G401 (cell line): Measurements from ENCODE around the gene PTPN13. TPM values are rescaled to one million over a fixed set of nuclear protein-coding genes. Genes with fewer than 3 reads are reported as not detected.

Experiments used
- DNase-seq: peaks from one replicate; pipeline ENCODE4 v3.0.0-alpha.2; 2015; ENCODE audit warnings: low spot score
- in situ Hi-C: cut with HindIII; loops from 2 replicates; pipeline ENCODE4 v1.10.0; 2016; ENCODE audit warnings: low sequenced_read_pairs, mixed read lengths
- total RNA-seq: library from RNA; depleted of rRNA; stranded (reverse); fragments of >200 nt; shearing (Covaris generic); gene quantifications from 2 replicates; pipeline ENCODE4 v1.2.3, GENCODE V29; 2014

PTPN13 gene
- total RNA-seq, 1 experiment from 2014 or later: 0.51 TPM

- in situ Hi-C loops: no loop called here
- no peak for DNase-seq
Observed at GRCh38 chr4:86587381-86588140, 6.6 kb upstream of the PTPN13 start.

GRCh38 chr4:86592553-86593249 is 1.4 kb upstream of the PTPN13 start:
- in situ Hi-C loops: no loop called here
- DNase-seq: no peak

DNA sequence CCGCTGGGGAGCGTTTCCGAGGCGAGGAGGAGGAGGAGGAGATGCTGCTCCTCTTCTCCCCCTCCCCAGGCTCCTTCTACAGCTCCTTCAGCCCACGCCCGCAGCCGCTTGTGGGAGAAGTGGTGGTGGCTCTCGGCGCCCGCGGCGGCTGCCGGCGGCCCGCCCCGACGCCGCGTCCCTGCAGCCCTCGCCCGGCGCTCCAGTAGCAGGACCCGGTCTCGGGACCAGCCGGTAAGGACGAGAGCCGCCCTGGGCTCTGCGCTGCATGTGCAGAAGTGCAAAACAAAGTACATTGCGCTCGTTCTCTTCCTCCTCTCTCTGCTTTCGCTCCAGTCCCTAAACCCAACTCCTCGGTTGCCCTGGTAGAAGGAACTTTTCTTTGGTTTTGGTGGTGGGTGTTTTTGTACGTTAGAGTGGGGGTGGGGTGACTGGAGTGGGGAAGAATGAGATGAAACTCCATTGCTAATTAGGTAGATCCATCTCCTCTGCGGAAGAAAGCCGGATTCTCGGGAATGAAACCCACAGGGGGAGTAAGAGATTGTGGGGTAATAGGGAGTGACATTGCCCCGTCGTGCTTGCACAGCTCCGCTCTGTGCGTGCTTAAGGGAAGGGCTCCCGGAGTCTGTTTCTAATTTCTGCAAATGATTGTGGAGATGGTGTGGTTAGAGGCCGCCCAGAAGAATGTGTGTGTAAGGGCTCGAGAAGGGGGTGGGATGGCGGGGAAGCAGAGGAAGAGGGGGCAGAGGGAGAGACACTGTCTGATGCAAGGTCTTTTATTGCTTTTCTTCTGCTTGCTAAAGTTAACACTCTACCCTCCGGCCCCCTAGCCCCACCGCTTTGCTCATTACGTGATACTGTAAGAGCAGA is 677 bp downstream of the PTPN13 start:
- in situ Hi-C loops: no loop called here
- DNase-seq: no peak

DNA sequence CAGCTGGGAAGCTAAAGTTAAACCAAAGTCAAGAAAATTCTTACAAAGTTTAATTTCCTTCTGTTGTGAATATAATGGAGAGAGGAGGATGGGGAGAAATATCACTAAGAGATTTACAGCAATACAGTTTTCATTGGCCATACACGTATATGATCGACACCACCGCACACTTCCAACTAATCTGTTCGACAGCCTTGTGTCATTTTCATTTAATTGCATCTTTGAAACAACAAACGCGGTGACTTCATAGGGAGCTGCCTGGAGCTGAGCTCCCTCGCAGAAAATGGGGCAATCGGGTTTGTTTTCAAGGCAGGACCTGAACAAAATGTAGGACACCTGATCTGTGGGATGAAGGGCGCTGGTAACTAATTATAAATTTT is 1.3 kb downstream of the PTPN13 start:
- no peak for DNase-seq
- in situ Hi-C loops: no loop called here

GRCh38 chr4:86596807-86597206 is 2.7 kb downstream of the PTPN13 start:
- in situ Hi-C loops: no loop called here

DNA sequence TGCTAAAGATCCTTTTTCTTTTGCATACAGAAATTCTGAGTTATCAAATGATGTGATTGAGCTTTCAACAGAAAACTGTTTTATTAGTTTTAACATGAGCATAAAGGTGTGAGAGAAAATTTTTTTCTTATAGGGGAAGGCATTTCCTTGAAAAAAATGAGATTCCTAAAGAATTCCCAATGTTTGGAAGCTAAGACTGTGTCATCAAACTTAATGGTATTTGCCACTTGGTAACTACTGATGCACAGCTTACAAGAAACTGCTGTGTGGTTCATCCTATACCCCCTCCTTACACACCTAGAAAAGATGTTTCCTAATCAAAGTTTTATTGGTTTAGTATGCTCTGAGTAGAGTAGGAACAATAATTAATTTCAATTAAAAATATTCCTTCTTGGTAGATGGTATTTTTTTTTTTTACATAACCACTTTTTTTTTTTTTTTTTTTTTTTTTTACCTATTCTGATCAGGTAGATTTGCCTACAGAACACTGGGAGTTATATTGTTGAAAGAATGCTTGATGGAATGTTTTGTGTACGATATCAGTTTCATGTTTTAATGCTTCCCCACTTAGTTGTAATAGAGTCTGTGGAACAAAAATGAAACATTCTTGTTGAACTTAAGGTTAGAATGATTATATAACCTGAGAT is 6.0 kb downstream of the PTPN13 start:
- in situ Hi-C loops: no loop called here
- no peak for DNase-seq

More at GRCh38 chr4:86596807-86597206, 2.7 kb downstream of the PTPN13 start:
- no peak for DNase-seq

DNA sequence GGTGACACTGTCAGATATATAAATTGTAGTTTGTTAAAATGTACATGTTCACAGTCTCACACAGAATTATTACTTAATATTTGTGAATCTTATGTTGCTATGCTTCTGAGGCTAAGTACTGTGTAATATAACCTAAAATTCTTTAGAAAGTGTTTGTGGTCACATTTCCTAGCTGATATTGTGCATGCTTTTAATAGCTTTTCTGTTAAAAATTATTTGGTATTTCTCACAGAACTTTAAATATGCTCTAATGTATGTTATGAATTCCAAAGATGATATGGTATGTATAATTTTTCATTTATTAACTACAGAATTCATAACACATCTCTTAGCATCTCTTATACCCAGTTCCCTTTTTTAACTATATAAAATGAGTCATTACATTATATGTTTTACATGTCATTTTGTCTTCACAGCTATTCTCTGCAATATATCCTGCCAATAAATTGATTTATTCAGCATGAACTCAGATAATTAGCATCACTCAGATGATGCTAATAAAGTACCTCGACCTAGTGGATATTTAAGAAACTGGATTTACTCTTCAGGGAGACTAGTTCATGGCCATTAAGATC is 9.3 kb downstream of the PTPN13 start:
- in situ Hi-C loops: no loop called here
- no peak for DNase-seq

- DNase-seq: no peak
- in situ Hi-C loops: no loop called here
Observed at GRCh38 chr4:86606809-86607208, 12.7 kb downstream of the PTPN13 start.

GRCh38 chr4:86608757-86609375 is 14.8 kb downstream of the PTPN13 start:
- DNase-seq: no peak
- in situ Hi-C loops: no loop called here

GRCh38 chr4:86611757-86612156 is 17.6 kb downstream of the PTPN13 start:
- in situ Hi-C loops: no loop called here
- no peak for DNase-seq

DNA sequence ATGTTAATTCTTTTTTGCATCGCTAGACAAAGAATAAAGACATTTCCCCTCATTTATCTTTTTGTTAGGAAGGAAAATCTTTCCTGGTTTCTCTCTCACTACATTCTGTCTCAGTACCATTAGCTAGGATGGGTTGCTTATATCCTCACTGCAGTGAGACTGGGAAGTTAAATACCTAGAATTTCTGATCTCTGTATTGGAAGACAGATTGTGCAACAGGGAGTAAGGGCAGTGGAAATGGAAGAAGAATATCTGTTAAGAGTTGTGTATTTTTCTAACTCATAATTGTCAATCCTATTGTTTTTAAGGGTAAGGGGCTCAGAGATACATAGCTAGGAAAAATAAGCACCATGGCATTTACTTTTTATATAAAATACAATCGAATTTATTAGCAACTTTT is 19.6 kb downstream of the PTPN13 start:
- in situ Hi-C loops: no loop called here

GRCh38 chr4:86614865-86615264 is 20.8 kb downstream of the PTPN13 start:
- in situ Hi-C loops: no loop called here
- DNase-seq: no peak

More for the DNA sequence above, 19.6 kb downstream of the PTPN13 start:
- no peak for DNase-seq

- no peak for DNase-seq
- in situ Hi-C loops: no loop called here
Observed at GRCh38 chr4:86615501-86615900, 21.4 kb downstream of the PTPN13 start.

GRCh38 chr4:86619656-86620055 is 25.5 kb downstream of the PTPN13 start:
- in situ Hi-C loops: no loop called here
- no peak for DNase-seq

DNA sequence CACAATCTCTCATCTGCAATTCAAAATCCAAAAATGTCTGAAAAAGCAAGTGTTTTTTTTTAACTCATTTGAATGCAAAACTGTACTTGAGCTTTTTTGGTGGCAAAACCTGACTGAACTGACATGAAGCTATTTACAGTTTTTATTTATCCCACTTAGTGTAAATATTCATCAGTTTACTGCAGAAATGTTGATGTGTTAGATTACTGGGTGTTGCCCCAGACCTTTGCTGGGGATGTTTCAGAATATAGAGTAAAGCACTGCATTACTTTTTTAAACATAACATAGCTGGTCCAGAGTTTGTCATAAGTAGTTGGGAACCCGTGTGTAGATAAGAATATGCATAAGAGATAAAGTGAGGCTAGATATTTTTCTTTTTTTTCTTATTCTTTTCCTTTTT is 27.3 kb downstream of the PTPN13 start:
- DNase-seq: no peak
- in situ Hi-C loops: no loop called here

DNA sequence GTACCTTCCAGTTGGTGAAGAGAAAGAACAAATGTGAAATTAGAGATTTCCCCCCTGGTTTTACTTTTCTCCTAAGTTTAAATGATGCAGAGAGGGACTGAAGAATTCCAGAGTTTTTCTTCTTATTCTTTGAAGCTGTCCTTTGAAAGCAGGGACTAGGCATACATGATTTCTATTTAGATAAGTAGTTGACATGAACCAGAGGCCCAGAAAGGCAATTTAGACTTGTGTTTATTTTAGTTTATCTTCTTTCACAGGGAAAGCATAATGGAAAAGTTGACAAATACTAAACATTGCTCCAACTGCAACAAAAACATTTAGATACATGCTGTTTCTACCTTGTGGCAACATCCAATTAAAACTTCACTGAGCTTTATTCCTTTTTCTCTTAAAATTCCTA is 32.0 kb downstream of the PTPN13 start:
- in situ Hi-C loops: no loop called here
- no peak for DNase-seq

DNA sequence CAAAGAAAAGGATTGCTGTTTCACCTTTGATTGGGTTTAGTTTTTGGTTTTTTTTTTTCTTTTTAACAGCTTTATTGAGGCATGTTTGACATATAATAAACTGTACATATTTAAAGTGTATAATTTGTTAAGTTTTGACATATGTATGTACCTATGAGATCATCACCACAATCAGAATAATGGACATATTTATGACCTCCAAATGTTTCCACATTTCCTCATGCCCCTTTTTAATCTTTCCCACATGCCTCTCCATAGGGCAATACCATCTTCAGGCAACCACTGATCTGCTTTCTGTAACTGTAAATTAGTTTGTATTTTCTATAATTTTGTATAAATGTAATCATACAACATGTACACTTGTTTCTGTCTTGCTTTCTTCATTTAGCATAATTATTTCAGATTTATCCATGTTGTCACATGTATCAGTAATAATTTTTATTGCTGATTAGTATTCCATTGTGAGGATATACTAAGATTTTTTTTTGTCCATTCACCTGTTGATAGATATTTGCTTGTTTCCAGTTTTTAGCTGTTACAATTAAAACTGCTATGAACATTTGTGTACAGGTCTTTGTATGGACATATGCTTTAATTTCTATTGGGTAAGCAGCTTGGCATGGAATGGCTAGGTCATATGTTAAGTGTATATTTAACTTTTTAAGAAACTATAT is 33.5 kb downstream of the PTPN13 start:
- in situ Hi-C loops: no loop called here
- no peak for DNase-seq

DNA sequence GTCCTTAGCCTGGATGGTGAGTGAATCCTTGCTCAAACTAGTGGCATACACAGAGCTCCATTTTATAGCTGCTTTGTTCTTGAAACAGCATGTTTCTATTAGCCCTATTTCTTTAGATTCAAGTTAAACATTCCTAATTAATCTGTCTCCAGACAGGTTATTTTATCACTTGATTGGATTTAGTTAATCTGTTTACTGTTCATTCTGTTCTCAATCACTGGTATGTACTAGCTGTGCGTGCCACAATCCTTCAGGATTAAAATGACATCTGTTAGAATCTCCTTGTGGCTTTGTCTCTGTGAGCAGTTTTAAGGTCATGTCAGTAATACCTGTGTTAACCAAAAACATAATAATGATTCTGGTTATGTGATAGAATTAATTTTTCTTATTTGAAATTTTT is 36.5 kb downstream of the PTPN13 start:
- DNase-seq: no peak
- in situ Hi-C loops: no loop called here
